Ovary (tissue), 3 donors: ENCODE data around the gene ADAMTS13.

Experiments used
- CTCF ChIP-seq, 3 donors: fragments of 450-650 bp in 2 of 3; fragments of 200-600 bp in 1 of 3; IDR thresholded peaks; one replicate each; pipeline versions ENCODE4 v1.5.1 to v1.8.0; 2016 to 2022; ENCODE audit warnings: antibody characterized with exemption in 3 of 3, mild to moderate bottlenecking in 1 of 3
- EP300 ChIP-seq: sonication (generic); formaldehyde crosslinking; IDR thresholded peaks from one replicate; pipeline ENCODE4 v1.6.1; 2017; ENCODE audit warnings: antibody characterized with exemption
- POLR2A ChIP-seq: fragments of 450-650 bp; IDR thresholded peaks from one replicate; pipeline ENCODE4 v1.6.1; 2017; ENCODE audit warnings: antibody characterized with exemption, mild to moderate bottlenecking, moderate library complexity
- donor health status: DM: no; HTN: no; CAD: no.

GRCh38 chr9:133494636-133495326, 72.6 kb downstream of the ADAMTS13 start:
- TF ChIP-seq CTCF (IDR thresholded peaks at IDR 0.05), result no peak
- no peak for TF ChIP-seq POLR2A
- TF ChIP-seq EP300, result no peak
